Measurements from ENCODE around the gene ANKRD12.

DNA sequence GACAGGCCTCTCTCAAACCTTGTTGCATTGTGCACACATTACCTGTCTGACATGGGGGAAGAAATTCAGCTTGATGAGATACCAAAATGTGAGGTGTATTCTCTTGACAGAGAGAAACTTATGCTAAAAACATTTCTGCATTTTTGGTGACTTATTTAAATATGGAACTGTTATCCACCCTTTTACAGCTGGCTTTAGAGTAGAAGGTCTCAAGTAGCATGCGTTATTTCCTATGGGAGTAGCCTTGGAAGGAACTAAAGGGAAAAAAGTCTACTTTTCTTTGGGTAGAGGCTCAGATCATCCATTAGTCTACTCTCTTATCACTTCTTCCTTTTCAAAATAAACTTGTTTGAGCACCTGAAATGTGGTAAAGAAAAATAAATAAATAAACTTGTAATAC lies 141.4 kb downstream of the ANKRD12 start:
- TF ChIP-seq, protein P1, sequence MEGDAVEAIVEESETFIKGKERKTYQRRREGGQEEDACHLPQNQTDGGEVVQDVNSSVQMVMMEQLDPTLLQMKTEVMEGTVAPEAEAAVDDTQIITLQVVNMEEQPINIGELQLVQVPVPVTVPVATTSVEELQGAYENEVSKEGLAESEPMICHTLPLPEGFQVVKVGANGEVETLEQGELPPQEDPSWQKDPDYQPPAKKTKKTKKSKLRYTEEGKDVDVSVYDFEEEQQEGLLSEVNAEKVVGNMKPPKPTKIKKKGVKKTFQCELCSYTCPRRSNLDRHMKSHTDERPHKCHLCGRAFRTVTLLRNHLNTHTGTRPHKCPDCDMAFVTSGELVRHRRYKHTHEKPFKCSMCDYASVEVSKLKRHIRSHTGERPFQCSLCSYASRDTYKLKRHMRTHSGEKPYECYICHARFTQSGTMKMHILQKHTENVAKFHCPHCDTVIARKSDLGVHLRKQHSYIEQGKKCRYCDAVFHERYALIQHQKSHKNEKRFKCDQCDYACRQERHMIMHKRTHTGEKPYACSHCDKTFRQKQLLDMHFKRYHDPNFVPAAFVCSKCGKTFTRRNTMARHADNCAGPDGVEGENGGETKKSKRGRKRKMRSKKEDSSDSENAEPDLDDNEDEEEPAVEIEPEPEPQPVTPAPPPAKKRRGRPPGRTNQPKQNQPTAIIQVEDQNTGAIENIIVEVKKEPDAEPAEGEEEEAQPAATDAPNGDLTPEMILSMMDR (IDR thresholded peaks at IDR 0.05): no peak
- TF ChIP-seq EP300 (IDR thresholded peaks at IDR 0.05) (no peak), POLR2A (IDR thresholded peaks at IDR 0.05) (no peak), POLR2AphosphoS5 (IDR thresholded peaks at IDR 0.05) (no peak)
